NCI-H128 (cell line): ENCODE data around the gene OR7A5.
"Not testable (repeated sequence)": the region's sequence is repeated elsewhere in the genome, so short reads cannot be mapped to it uniquely, and the experiment has no call there.

ENCODE experiments used
- DNase-seq: peaks from one replicate; lab custom pipeline; 2025; ENCODE audit not compliant: unreplicated experiment; lab: John Stamatoyannopoulos, UW

The OR7A5 gene

DNA sequence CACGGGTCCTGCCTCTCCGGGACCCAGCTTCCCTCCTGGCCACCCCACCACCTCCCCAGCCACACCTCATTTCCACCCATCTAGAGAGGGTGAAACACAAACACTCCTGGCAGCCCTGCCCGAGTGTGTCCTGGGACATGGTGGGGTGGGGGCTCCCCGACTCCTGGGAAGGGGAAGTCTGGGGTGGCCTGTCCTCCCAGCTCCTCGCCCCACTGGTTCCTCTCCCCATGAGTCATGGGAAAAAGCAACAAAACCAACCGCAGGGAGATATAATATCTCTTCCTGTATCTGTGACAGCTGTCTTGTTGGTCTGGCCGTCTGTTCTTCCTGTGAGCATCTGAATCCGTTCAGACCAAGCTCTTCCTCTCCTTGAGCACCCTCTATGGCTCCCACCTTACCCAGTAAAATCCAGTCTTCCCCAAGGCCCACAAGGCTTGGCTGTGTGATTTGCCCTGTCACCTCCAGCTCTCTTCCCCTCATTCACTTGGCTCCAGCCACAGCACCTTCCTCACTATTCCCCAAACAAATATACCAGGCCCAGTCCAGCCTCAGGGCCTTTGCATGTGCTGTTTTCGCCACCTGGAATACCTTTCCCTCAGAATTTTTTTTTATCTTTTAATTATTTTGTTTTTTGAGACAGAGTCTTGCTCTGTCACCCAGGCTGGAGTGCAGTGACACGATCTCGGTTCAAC, 49.7 kb downstream of the OR7A5 start:
- DNase-seq = not testable (repeated sequence)

- not testable (repeated sequence) for DNase-seq
Observed at GRCh38 chr19:14784730-14785101, 50.3 kb downstream of the OR7A5 start.

DNA sequence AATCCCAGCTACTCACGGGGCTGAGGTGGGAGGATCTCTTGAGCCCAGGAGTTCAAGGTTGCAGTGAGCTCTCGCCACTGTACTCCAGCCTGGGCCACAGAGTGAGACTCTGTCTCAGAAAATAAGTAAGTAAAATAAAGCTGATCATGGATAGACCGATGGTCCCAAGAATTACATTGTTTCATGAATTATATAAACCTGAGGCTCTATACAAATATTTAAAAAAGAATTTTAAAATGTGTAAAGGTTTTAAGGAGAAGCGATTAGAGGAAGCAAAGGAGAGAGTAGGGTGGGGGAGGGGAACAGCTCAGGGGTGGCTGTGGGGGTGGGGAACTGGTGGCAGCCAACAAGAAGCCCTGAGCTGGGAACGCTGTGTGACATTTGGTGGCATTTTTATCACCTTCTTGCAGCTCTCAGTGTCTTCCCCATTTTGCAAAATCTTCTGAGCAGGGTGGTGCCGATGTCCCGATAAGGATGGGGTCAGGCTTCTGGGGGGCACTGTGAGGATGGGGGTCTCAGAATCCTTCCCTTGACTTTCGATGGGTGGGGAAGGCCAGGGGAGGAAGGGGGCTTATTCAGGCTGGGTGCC, 51.5 kb downstream of the OR7A5 start:
- DNase-seq = not testable (repeated sequence)

DNA sequence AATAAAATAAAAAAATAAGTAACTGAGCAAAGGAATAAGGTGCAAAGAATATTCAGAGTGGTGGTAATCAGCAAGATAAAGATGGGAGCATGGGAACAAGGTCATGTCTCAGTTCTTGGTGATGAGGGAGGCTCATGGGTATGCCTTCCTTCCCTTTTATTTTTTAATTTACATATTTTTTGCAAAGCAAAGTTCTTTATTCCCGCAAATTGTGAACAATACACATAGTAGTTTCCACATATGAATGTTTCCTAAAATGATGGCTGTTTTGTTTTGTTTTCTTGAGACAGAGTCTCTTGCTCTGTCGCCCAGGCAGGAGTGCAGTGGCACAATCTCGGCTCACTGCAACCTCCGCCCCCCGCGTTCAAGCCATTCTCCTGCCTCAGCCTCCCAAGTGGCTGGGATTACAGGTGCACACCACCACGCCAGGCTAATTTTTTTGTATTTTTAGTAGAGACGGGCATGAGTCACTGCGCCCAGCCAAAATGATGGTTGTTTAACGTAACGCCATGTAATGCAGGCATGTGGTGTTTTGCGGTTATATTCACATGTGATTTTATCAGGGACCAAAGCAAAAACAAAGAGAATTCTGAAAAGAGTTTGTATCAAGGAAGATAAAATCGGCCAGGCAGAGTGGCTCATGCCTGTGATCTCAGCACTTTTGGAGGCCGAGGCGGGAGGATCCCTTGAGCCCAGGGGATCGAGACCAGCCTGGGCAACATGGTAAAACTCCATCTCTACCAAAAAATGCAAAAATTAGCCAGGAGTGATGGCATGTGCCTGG, 52.2 kb downstream of the OR7A5 start:
- no peak for DNase-seq

- not testable (repeated sequence) for DNase-seq
Observed at GRCh38 chr19:14781713-14782536, 53.1 kb downstream of the OR7A5 start.

GRCh38 chr19:14780622-14781225, 54.3 kb downstream of the OR7A5 start:
- DNase-seq = not testable (repeated sequence)

DNA sequence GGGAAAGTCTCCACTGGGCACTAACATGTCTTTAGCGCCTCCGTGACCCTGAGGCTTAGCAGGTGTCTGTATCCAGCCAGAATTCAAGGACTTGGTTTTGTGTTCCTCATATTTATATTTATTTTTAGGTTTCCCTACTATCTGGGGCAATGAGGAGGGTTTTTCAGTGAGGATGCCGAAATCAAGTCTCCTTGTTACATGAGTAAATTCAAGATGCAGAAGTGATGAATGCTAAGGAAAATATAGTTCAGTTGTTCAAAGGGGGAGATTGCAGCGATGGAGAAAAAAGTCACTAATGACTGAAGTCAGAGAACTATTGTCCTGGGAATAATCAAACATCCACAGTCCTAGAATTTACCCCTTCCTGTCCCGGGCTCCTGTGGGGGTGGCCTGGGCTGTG, 55.8 kb downstream of the OR7A5 start:
- no peak for DNase-seq

DNA sequence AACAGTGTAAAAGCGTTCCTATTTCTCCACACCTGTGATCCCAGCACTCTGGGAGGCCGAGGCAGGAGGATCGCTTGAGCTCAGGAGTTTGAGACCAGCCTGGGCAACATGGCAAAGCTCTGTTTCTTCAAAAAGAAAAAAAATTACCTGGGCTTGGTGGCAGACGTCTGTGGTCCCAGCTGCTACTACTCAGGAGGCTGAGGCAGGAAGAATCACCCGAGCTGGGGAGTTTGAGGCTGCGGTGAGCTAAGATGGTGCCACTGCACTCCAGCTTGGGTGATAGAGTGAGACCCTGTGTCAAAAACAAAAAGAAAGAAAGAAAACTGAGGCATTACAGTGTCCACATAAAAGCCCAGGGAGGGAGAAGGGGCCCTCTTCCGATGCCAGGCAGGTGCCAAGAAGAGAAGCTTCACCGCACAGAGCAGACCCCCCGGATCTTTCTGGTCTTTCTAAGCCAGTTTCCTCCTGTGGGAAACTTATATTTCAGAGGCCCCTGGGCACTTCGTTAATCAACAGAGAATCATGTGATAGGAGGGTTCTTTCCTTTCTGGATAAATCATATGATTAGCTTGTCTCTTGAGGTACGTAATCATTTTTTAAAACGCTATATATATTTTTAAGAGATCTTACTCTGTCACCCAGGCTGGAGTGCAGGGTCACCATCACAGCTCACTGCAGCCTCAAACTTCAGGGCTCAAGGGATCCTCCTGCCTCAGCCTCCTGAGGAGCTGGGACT, 56.7 kb downstream of the OR7A5 start, which contains the start of gene ADGRE2:
Gene ADGRE2 (minus strand): TSS at position 451 of the 736 bp plus-strand sequence. CDS start 1,804 bp downstream, outside the sequence.
- DNase-seq = not testable (repeated sequence)

- DNase-seq = not testable (repeated sequence)
Observed at GRCh38 chr19:14777645-14778044, 57.3 kb downstream of the OR7A5 start.
